Measurements from ENCODE around the gene GAREM1. TPM values are rescaled to one million over a fixed set of nuclear protein-coding genes. Genes with fewer than 3 reads are reported as not detected.

Gene GAREM1
- total and polyA plus RNA-seq, 9 of the 15 experiments (the other 6 are each of a cell fraction or from before 2014, with no cell fraction given), result 0.03 to 0.33 (median 0.07) TPM; not detected in 1

DNA sequence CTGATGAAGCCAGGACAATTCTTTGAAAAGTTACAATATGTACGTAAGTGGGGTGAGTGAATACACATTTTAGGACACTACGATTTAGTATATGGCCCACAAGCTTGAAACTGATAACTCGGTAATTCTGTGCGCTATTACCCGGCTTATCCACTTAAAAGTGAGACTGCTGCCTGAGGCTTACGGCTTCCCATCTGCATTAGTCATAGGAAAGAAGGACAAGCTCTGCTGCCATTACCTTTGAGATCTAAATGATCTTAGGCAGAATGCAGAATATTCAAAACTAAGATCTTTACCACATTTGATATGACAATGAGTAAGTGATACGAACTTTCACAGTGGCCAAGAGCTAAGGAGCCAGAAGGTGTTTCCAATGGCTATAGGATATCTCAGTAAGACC, 133.3 kb downstream of the GAREM1 start:
- H3K9ac ChIP-seq (ENCODE audit: insufficient read depth in 1 of 2, low read depth in 2 of 2, low read length in 2 of 2), result no peak overlapping the region
- no peaks in the 10 kb centered on the region for H3K4me1 ChIP-seq (replicated peaks in 1 of 2; ENCODE audit: control insufficient read depth in 2 of 2, insufficient read depth in 2 of 2, low read length in 2 of 2)
- H3K36me3 ChIP-seq (ENCODE audit: control insufficient read depth, insufficient read depth, low read length), result no peaks in the 10 kb centered on the region
- H2AFZ ChIP-seq (ENCODE audit: low read depth, low read length), result no peak overlapping the region
- H3K27ac ChIP-seq (ENCODE audit: extremely low read depth, low read depth, low read length), result no peak overlapping the region
- no peaks in the 10 kb centered on the region for H3K79me2 ChIP-seq (ENCODE audit: control insufficient read depth, insufficient read depth, low read length)
- POLR2A ChIA-PET, result no interaction called here
- CTCF ChIA-PET (ENCODE audit: low intra/inter-chr PET ratio), result no interaction called here
- no peaks in the 10 kb centered on the region for H4K20me1 ChIP-seq (replicated peaks; ENCODE audit: control insufficient read depth, insufficient read depth, low read length)
- peaks cover 0 to 8% of the 10 kb centered on the region in 2 experiments; a peak in 2 of 5 replicates for H3K27me3 ChIP-seq (ENCODE audit: control insufficient read depth in 2 of 2, insufficient read depth in 2 of 2, low read length in 2 of 2)
- ATAC-seq, result no peak
- WGBS (ENCODE audit: insufficient coverage, low coverage, missing lambda C conversion rate), result 0% methylated on average over 7 of the region's 7 CpGs
- BruUV-seq (replicated peaks), result no TSS peak
- no peak overlapping the region for H3K4me2 ChIP-seq (ENCODE audit: insufficient read depth, low read length)
- no peaks in the 10 kb centered on the region for H3K9me1 ChIP-seq (ENCODE audit: control insufficient read depth, insufficient read depth, low read length)
- H3K4me3 ChIP-seq, result no peak overlapping the region
- DNase-seq (ENCODE audit: extremely low read depth in 1 of 4, low spot score in 3 of 4), result no peak
- no peaks in the 10 kb centered on the region for H3K9me3 ChIP-seq (replicated peaks; ENCODE audit: control insufficient read depth, insufficient read depth, low read depth, low read length)
- in situ Hi-C loops (cut with MboI), result no loop called here
- intact Hi-C loops (cut with micrococcal nuclease), result loop anchor here (10.0 kb wide), 1 partner anchor 137 kb away; the partner anchor contains the start of gene GAREM1
- FAIRE-seq, result no peak
- TF ChIP-seq HDGF (IDR thresholded peaks at IDR 0.05) (no peak), KDM4B (IDR thresholded peaks at IDR 0.05; ENCODE audit: borderline replicate concordance in 2 of 2, low read depth in 1 of 2) (no peak), RFX5 (IDR thresholded peaks at IDR 0.05; ENCODE audit: low read depth, low read length) (no peak), ATF7 (IDR thresholded peaks at IDR 0.05) (no peak), HDAC1 (IDR thresholded peaks at IDR 0.05) (no peak), DMBX1 (CRISPR knock-in tag; IDR thresholded peaks at IDR 0.05; ENCODE audit: borderline replicate concordance) (no peak), NFRKB (IDR thresholded peaks at IDR 0.05; ENCODE audit: low read depth) (no peak), TRIM28 (IDR thresholded peaks at IDR 0.05) (no peak), ZNF436 (CRISPR knock-in tag; IDR thresholded peaks at IDR 0.05) (no peak), ZNF717 (CRISPR knock-in tag; IDR thresholded peaks at IDR 0.05) (no peak), ZNF551 (CRISPR knock-in tag; IDR thresholded peaks at IDR 0.05) (no peak), RCOR1 (IDR thresholded peaks at IDR 0.05; ENCODE audit: borderline replicate concordance in 1 of 2, low read depth in 2 of 2, low read length in 2 of 2) (no peak)
- TF ChIP-seq, protein P1, sequence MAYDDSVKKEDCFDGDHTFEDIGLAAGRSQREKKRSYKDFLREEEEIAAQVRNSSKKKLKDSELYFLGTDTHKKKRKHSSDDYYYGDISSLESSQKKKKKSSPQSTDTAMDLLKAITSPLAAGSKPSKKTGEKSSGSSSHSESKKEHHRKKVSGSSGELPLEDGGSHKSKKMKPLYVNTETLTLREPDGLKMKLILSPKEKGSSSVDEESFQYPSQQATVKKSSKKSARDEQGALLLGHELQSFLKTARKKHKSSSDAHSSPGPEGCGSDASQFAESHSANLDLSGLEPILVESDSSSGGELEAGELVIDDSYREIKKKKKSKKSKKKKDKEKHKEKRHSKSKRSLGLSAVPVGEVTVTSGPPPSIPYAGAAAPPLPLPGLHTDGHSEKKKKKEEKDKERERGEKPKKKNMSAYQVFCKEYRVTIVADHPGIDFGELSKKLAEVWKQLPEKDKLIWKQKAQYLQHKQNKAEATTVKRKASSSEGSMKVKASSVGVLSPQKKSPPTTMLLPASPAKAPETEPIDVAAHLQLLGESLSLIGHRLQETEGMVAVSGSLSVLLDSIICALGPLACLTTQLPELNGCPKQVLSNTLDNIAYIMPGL (CRISPR knock-in tag; IDR thresholded peaks at IDR 0.05), result no peak
- TF ChIP-seq, protein P2, sequence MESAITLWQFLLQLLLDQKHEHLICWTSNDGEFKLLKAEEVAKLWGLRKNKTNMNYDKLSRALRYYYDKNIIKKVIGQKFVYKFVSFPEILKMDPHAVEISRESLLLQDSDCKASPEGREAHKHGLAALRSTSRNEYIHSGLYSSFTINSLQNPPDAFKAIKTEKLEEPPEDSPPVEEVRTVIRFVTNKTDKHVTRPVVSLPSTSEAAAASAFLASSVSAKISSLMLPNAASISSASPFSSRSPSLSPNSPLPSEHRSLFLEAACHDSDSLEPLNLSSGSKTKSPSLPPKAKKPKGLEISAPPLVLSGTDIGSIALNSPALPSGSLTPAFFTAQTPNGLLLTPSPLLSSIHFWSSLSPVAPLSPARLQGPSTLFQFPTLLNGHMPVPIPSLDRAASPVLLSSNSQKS (CRISPR knock-in tag; IDR thresholded peaks at IDR 0.05), result no peak
- TF ChIP-seq, protein P3, sequence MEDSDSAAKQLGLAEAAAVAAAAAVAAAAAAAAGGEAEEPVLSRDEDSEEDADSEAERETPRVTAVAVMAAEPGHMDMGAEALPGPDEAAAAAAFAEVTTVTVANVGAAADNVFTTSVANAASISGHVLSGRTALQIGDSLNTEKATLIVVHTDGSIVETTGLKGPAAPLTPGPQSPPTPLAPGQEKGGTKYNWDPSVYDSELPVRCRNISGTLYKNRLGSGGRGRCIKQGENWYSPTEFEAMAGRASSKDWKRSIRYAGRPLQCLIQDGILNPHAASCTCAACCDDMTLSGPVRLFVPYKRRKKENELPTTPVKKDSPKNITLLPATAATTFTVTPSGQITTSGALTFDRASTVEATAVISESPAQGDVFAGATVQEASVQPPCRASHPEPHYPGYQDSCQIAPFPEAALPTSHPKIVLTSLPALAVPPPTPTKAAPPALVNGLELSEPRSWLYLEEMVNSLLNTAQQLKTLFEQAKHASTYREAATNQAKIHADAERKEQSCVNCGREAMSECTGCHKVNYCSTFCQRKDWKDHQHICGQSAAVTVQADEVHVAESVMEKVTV (CRISPR knock-in tag; IDR thresholded peaks at IDR 0.05), result no peak
- TF ChIP-seq, protein P4, sequence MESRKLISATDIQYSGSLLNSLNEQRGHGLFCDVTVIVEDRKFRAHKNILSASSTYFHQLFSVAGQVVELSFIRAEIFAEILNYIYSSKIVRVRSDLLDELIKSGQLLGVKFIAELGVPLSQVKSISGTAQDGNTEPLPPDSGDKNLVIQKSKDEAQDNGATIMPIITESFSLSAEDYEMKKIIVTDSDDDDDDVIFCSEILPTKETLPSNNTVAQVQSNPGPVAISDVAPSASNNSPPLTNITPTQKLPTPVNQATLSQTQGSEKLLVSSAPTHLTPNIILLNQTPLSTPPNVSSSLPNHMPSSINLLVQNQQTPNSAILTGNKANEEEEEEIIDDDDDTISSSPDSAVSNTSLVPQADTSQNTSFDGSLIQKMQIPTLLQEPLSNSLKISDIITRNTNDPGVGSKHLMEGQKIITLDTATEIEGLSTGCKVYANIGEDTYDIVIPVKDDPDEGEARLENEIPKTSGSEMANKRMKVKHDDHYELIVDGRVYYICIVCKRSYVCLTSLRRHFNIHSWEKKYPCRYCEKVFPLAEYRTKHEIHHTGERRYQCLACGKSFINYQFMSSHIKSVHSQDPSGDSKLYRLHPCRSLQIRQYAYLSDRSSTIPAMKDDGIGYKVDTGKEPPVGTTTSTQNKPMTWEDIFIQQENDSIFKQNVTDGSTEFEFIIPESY (CRISPR knock-in tag; IDR thresholded peaks at IDR 0.05), result no peak
- TF ChIP-seq, protein P5, sequence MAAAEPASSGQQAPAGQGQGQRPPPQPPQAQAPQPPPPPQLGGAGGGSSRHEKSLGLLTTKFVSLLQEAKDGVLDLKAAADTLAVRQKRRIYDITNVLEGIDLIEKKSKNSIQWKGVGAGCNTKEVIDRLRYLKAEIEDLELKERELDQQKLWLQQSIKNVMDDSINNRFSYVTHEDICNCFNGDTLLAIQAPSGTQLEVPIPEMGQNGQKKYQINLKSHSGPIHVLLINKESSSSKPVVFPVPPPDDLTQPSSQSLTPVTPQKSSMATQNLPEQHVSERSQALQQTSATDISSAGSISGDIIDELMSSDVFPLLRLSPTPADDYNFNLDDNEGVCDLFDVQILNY (CRISPR knock-in tag; IDR thresholded peaks at IDR 0.05), result no peak
